ENCODE results near the gene TOPAZ1. TPM values are rescaled to one million over a fixed set of nuclear protein-coding genes. Genes with fewer than 3 reads are reported as not detected.

TOPAZ1 gene
- polyA plus RNA-seq, 2 of the 4 experiments (the other 2 are of a cell fraction): not detected

- TF ChIP-seq, protein P1, sequence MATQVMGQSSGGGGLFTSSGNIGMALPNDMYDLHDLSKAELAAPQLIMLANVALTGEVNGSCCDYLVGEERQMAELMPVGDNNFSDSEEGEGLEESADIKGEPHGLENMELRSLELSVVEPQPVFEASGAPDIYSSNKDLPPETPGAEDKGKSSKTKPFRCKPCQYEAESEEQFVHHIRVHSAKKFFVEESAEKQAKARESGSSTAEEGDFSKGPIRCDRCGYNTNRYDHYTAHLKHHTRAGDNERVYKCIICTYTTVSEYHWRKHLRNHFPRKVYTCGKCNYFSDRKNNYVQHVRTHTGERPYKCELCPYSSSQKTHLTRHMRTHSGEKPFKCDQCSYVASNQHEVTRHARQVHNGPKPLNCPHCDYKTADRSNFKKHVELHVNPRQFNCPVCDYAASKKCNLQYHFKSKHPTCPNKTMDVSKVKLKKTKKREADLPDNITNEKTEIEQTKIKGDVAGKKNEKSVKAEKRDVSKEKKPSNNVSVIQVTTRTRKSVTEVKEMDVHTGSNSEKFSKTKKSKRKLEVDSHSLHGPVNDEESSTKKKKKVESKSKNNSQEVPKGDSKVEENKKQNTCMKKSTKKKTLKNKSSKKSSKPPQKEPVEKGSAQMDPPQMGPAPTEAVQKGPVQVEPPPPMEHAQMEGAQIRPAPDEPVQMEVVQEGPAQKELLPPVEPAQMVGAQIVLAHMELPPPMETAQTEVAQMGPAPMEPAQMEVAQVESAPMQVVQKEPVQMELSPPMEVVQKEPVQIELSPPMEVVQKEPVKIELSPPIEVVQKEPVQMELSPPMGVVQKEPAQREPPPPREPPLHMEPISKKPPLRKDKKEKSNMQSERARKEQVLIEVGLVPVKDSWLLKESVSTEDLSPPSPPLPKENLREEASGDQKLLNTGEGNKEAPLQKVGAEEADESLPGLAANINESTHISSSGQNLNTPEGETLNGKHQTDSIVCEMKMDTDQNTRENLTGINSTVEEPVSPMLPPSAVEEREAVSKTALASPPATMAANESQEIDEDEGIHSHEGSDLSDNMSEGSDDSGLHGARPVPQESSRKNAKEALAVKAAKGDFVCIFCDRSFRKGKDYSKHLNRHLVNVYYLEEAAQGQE (IDR thresholded peaks at IDR 0.05): no peak
- TF ChIP-seq FOSB (CRISPR knock-in tag; IDR thresholded peaks at IDR 0.05): no peak
- no peak for TF ChIP-seq NR3C1 (IDR thresholded peaks at IDR 0.05)
These were observed 79.6 kb downstream of the TOPAZ1 start (continued) for GRCh38 chr3:44321335-44321734.

DNA sequence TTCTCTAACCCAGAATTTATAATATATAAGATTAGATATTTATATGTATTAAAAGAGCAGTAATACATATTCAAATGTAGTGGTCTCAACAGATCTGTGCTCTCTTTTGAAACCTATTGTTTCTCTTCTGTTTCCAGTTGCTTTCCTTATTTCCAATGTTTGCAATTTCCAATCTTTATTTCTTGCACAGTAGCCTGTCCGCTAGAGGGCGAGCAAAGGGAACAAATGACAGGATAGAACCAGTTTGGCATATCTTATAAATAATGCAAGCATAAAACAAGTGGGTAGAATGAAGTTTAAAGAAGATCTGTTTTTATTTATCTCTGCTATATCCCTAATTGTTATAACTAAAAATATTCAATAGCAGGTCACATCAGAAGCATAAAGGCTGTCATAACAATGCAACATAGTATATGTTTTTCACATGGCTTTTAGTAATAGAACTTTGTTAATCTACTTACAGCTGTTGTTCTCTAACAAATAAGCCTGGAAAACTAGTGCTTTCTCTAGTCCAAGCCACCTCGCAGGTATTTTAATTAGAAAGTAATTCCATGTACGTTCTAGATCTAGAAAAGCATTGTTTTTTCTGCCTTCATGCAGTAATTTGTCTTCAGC, 81.8 kb downstream of the TOPAZ1 start:
- POLR2A ChIA-PET: no interaction called here
- Histone ChIP-seq H3K27ac (no peak overlapping the region), H3K4me2 (no peak overlapping the region), H3K4me3 (no peak overlapping the region), H3K9me3 (0 out of 3 replicates have a peak, but pooled peaks cover 2% of the 10 kb centered on the region), H3K4me1 (no peaks in the 10 kb centered on the region)
- WGBS (ENCODE audit: missing lambda C conversion rate): 3% methylated on average over 4 of the region's 4 CpGs
- peak; percentile 66 for TF ChIP-seq SMC3 (IDR thresholded peaks at IDR 0.05)
- TF ChIP-seq ELK1 (IDR thresholded peaks at IDR 0.05; ENCODE audit: low read depth, low read length): no peak
- TF ChIP-seq, protein P2, sequence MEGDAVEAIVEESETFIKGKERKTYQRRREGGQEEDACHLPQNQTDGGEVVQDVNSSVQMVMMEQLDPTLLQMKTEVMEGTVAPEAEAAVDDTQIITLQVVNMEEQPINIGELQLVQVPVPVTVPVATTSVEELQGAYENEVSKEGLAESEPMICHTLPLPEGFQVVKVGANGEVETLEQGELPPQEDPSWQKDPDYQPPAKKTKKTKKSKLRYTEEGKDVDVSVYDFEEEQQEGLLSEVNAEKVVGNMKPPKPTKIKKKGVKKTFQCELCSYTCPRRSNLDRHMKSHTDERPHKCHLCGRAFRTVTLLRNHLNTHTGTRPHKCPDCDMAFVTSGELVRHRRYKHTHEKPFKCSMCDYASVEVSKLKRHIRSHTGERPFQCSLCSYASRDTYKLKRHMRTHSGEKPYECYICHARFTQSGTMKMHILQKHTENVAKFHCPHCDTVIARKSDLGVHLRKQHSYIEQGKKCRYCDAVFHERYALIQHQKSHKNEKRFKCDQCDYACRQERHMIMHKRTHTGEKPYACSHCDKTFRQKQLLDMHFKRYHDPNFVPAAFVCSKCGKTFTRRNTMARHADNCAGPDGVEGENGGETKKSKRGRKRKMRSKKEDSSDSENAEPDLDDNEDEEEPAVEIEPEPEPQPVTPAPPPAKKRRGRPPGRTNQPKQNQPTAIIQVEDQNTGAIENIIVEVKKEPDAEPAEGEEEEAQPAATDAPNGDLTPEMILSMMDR (IDR thresholded peaks at IDR 0.05): peak; percentile 71
- TF ChIP-seq EHF (CRISPR knock-in tag; IDR thresholded peaks at IDR 0.05): no peak
- peak; percentile 79 to 85 for TF ChIP-seq RAD21 (conservative IDR thresholded peaks at IDR 0.05 in 1 of 2, IDR thresholded peaks at IDR 0.05 in 1 of 2)
- no peak for TF ChIP-seq JUNB (IDR thresholded peaks at IDR 0.05)
- DNase-seq (ENCODE audit: low read depth in 1 of 2, low spot score in 1 of 2): peak; percentile 2 to 53
- CTCF ChIA-PET: interaction anchor here (0.7 to 1.4 kb wide), 3 partner anchors 8 to 45 kb away, joined by 3 to 4 read pairs (median 3); no protein-coding TSS in a partner anchor
- ATAC-seq: no peak
- FAIRE-seq: no peak

- Histone ChIP-seq H3K27ac (no peak overlapping the region), H3K4me3 (no peak overlapping the region), H3K9me3 (0 out of 3 replicates have a peak, but pooled peaks cover 2% of the 10 kb centered on the region), H3K4me2 (no peak overlapping the region), H3K4me1 (no peaks in the 10 kb centered on the region)
- ChIA-PET CTCF (interaction anchor here (0.6 kb wide), 1 partner anchor 111 kb away, joined by 3 read pairs; no protein-coding TSS in a partner anchor), POLR2A (no interaction called here)
- no peak for DNase-seq (ENCODE audit: low read depth in 1 of 2, low spot score in 1 of 2)
- FAIRE-seq: no peak
- no peak for ATAC-seq
- TF ChIP-seq JUNB (IDR thresholded peaks at IDR 0.05): no peak
- TF ChIP-seq RFX5 (IDR thresholded peaks at IDR 0.05): no peak
These were observed 82.9 kb downstream of the TOPAZ1 start for GRCh38 chr3:44324584-44324983.

- ATAC-seq: no peak
- WGBS (ENCODE audit: missing lambda C conversion rate): 25% methylated on average over 2 of the region's 2 CpGs
- TF ChIP-seq JUN (IDR thresholded peaks at IDR 0.05): no peak
- TF ChIP-seq, protein P1 (IDR thresholded peaks at IDR 0.05): no peak
- peak; percentile 85 for TF ChIP-seq MAFK (IDR thresholded peaks at IDR 0.05; ENCODE audit: partially characterized antibody)
- TF ChIP-seq FOSB (CRISPR knock-in tag; IDR thresholded peaks at IDR 0.05): no peak
These were observed 84.3 kb downstream of the TOPAZ1 start for GRCh38 chr3:44326019-44326418.

More at GRCh38 chr3:44326019-44326418, 84.3 kb downstream of the TOPAZ1 start:
- POLR2A ChIA-PET: no interaction called here
- FAIRE-seq (no peak), DNase-seq (ENCODE audit: low read depth in 1 of 2, low spot score in 1 of 2) (no peak)
- Histone ChIP-seq H3K27ac (no peak overlapping the region), H3K9me3 (0 out of 3 replicates have a peak, but pooled peaks cover 2% of the 10 kb centered on the region), H3K4me2 (no peak overlapping the region), H3K4me1 (no peaks in the 10 kb centered on the region), H3K4me3 (no peak overlapping the region)
- CTCF ChIA-PET: no interaction called here

All from A549 (cell line).